SK-N-DZ (cell line): ENCODE results near the gene SAMD13. TPM values are rescaled to one million over a fixed set of nuclear protein-coding genes. Genes with fewer than 3 reads are reported as not detected.

Experiments
- DNase-seq: peaks from one replicate; pipeline ENCODE4 v3.0.0-alpha.2; 2015; ENCODE audit warnings: low spot score
- polyA plus RNA-seq, 2 experiments: library from polyadenylated mRNA; depleted of rRNA; stranded (reverse); fragments of >200 nt; gene quantifications; 2 replicates each; pipeline ENCODE4 v1.2.3, GENCODE V29; 2014

SAMD13 gene, protein sequence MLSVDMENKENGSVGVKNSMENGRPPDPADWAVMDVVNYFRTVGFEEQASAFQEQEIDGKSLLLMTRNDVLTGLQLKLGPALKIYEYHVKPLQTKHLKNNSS
- 0.75 and 1.0 TPM in 2 replicates for polyA plus RNA-seq (2014; cell fraction: cytosol; rRNA removed)
- 0.51 and 1.7 TPM in 2 replicates for polyA plus RNA-seq (2014; cell fraction: nucleus; rRNA removed)

DNA sequence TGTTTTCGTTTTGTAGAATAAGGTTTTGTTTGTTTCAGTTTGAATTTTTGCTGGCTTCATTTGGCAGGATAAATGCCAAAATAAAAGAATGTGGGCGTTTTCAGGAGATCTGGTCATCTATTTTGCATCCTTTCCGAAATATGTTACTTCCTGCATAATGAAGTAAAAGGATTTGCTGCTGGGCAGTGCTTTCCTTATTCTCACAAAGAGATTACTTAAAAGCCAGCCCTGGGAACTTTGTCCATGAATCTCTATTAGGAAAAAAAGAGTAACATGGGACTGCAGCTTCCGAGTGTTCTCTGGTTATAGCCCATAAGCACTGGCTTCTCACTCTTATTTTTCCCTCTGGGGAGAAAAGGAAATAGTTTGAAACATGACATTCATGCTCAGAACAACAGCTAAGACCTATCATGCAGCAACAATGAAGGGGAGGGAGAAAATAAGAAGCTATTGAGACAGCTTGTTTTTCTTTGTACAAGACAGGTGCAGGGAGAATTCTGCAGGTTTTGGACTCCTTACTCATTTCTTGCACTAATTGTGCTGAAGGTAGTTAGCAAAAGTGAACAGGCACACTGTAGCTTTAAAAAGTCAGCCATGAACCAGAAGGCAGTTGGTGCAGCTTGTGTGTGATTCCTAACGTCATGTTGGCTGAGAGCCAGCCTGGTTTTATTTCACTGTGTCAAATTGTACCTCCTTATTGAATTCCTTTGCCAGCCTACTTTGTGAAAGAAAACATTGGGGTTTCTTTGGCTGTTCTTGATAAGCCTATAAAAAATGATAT is at the start of gene SAMD13:
Gene SAMD13, plus strand, starts transcription at position 705 of the 781 bp plus-strand sequence. CDS start 1,527 bp downstream, outside the sequence.
- no peak for DNase-seq

DNA sequence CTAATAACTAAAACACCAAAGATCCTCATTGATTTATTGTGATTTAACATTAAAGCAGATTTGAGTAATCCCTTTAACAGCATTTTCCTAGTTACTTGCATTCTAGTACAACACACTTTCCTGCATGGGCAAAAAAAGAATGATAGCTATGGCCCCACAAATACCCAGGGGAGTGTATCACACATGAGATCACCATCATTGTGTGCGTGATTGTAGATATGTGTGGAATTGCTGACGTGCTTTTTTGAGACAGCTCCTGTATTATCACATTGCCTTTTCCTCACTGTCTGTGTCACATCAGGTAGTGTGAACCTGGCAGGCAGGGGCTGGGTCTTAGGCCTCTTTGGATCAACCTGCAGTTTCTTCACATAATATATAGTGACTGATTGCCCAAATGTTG is 48.5 kb upstream of the SAMD13 start:
- DNase-seq: no peak

DNA sequence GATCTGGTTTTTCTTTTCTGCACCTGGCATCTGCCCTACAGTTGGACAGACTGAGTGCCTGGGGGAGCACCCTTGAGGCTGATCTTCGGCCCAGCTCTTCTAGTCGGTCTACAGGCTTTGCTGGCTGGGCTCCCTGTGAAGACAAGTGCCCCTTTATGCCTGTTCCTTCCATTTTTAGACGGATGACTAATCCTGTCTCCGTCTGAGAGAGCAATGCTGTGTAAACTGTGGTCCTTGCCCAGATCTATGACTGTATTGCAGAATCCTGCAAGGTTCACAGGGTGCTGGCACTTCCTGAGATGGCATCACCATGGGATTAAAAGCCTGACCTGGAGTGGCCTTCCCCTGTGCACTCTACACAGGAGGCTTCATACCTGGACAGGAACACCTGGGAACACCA is 47.6 kb upstream of the SAMD13 start:
- DNase-seq: no peak

DNA sequence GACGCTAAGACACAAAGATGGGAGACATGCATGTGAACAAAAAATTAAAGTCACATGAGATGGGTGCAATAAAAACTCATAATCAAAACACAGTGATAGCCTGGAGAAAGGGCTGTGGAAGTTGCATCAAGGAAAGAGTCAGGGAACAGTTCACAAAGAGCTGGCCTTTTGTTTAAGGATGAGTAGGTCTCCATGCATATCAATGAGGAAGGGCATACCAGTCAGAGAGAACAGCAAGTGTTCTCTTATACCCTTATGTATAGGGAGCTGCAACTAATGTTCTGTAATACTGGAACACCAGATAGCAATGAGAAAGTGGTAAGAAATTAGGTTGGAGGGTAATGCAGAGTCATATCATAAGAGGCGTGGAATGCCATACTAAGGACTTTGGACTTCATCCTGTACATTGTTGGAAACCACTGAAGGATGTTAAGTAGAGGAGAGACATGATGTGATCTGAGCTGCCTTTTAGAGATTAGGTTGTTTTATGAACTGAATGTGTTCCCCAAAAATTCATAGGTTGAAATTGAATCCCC is 46.7 kb upstream of the SAMD13 start:
- no peak for DNase-seq

DNA sequence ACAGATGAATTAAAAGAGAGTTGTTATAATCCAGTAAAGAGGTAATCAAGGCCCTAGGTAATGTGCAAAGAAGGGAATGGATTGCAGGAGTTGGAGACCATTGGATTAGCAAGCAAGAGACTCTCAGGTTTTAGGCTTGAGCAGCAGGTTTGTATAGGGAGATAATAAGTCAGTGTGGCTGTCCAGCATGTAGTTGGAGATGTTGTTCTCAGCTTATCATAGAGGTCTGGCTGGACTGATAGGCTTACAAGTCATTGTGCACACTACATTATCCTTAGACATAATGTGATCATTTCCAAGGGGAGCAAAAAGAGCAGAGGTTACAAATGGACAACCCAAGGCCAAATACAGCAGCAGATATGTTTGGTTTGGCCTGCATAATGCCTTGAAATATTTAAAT is 45.9 kb upstream of the SAMD13 start:
- DNase-seq: no peak

DNA sequence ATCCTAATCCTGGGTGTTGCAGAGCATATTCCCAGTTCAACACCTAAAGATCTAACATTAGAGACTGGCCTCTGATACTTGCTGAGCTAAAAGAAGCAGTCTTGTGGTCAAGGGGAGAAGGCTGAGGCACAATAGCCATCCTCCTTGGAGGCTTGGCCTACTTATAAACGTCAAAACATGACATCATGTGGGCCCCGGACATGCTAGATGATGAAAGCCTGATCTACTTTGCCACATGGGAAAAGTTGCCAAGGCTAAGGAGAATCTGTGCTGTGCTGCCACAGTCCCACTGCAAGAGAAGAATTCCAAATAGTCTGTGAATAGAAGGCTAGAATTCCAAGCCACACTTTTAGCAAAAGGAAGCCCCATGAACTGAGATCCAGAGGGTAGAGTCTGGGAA is 43.9 kb upstream of the SAMD13 start:
- DNase-seq: no peak

DNA sequence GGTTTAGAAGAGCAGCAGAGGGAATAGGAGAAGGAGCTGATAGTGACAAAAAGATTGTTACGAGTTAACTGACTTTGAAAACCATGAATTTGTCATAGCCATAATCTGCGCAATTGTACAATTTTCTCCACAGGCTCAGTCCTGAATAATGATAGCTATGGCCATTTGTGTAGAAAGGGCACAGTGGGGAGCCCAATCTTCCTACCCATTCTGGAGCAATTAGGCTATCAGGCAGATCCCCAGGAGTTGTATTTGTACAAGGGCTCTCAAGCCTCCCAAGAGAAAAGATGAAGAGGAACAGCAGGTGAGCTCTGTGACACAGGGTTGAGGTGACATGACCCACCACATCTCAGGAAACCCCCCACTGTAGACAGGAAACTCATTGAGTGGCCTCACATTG is 42.1 kb upstream of the SAMD13 start:
- no peak for DNase-seq

DNA sequence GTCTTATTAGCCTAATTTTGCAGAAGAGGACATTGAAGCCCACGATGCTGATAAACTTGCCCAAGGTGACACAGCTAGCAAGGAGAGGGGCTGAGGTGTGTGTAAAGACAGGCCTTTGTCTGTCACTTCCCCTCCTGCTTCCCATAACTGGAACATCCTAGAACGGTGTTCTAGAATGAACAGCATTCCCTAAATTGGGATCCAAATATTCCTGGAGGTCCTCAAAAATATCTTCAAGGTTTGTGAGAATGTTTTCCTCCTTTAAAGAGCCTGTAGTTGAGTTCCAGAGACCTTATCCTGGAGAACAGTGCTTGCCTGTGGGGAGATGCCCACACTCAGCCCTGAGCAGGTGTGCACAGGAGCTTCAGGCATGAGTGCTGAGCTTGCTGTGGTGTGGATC is 41.5 kb upstream of the SAMD13 start:
- DNase-seq: no peak

DNA sequence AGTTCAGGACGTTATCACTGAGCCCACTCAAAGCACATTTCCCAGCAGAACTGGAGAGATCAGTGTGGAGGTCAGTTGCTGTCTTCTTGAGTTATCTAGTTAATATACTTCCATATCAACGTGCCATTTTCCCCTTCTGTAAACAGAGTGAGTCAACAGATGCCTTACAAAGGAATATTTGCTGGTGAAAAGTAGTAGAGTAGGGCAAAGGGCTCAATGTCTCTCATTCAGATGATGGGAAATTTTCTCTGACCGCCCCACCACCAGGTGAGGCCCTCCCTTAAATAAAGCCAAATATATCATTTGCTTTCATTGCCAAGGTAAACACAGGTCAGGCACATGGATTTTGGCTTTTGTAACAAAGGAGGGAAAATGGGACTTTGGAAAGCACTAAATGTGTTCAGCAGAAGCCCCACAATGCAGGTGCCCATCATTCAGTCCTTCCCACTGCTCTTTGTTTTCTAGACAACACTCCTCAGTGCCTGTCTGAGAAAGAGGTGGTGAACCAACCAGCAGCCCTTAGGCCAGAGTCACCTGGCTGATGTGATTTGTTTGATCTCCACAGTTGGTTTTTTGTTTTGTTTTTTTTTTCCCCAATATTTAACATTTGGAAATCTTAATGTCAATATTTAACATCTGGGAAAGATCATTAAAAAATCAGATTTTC is 40.5 kb upstream of the SAMD13 start:
- DNase-seq: no peak

DNA sequence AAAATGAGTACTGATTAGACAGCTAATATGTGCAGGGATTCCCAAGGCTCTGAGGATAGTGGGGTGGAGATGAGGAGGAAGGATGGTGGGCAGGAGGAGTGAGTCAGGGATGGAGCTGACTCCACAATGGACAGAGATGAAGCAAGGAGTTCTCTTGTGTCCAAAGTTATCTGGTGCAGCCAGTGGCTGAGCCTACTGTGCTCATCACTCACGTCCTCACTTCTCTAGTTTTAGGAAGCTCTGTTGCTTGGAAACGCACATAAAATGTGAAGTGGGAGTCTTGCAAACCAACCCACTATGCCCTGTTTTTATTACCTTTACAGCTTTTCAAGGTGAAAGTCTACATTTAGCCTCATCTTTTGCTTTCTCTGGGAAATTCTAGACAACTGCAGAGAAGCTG is 36.5 kb upstream of the SAMD13 start:
- DNase-seq: no peak

DNA sequence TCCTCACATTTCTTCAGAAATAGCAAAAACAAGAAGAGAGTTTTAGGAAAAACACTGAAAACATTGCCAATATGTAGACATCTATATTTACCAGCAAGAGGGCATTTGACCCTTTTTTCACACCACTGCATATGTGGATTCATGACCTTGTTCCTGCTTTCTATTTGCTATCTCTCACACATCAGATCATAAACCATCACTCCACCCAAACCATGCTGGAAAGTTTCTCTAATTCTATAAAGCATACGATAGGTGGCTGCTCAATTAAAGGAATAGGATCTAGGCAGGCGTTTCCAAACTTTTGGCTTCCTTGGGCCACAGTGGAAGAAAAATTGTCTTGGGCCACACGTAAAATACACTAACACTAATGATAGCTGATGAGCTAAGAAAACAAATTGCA is 35.6 kb upstream of the SAMD13 start:
- DNase-seq: no peak

DNA sequence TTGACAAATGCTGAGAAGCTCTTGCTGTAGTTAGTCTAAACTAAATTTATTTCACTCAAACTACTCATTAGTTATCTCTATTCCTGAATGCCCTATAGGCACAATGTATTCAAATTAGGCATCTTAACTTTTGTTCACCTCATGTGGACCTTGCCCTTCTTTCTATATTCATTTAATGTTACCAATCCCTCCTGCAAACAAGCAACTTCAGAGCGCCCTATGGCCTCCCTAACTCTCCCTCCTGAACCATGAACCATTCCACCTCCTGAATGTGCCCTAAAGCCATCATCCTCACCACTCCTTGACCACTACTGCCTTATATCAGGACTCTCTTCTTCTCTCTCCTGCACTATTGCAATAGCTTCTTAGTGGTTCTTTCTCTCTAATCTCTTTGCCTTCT is 34.8 kb upstream of the SAMD13 start:
- no peak for DNase-seq

DNA sequence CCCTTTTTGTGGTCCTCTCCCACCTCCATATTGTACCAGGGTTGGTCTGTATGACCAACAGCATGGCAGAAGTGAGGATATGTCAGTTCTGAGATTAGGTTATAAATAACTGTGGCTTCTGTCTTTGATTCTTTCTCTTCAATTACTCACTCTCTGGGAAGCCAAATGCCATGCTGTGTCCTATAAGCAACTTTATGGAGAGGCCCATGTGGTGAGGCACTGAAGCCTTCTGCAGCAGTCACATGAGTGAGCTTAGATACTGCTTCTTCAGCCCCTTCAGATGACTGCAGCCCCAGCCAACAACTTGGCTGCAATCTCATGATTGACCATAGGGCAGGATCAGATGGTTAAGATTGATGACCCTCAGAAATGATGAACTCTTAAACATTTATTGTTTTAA is 34.0 kb upstream of the SAMD13 start:
- no peak for DNase-seq

DNA sequence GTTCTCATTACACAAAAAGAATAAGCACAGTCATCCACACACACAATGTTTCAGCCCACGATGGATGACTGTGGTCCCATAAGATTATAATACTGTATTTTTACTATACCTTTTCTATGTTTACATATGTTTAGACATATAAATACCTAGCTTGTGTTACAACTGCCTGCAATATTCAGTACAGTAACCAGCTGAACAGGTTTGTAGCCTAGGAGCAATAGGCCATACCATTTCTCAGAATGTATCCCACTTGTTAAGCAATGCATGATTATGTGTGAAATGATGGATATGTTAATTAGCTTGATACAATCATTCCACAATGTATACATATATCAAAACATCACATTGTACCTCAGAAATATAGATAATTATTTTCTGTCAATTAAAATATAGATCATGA is 33.2 kb upstream of the SAMD13 start:
- DNase-seq: no peak

DNA sequence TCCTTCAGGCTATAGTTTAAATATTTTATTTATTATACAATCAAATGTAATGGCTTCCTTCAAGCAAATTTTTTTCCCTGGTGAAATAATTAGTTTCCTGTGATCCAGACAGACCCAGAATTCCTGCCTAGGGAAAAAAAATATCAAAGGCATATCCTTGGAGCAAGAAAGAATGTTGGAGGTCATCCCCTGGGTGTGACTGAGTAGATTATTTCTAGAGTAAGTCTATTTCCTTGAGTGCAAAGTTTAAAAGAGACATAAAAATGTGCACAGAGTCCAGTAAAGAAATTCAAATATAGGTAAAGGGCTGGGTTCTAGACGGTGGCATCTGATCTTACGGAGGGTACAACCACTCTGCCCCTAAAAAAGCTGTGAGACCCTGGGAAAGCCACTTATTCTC is 32.2 kb upstream of the SAMD13 start:
- no peak for DNase-seq

DNA sequence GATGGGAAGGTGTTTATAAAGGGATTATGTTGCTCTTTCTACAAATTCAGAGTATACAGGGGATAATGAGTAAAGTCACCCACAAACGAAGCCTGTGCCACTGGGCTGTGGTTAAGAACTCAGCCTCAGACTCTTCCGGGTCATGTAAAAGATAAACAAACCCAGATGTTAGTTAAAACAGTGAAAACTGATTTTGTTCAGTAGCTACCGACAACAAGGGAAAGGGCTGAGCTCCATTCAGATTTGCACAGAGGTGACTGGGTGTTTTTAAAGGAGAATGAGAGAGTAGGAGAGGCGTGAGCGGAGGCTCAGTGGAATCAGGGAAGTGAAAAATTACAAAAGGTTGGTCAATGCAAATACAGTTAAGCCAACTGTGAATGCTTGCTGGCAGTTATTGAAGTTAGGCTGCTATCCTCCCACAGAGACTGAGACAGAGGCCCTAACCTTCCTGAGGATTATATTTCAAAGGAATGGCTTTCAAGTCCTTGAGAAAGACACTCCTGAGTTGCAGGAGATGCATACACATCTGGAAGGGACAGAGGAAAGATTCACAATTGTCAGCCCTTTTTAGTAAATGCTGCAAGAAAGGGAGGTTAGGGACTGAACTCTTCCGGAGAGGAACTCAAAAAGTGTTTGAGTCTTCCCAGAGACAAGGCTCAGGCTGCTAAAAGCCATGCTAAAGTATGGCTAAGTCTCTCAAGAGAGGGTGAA is 29.9 kb upstream of the SAMD13 start:
- no peak for DNase-seq

DNA sequence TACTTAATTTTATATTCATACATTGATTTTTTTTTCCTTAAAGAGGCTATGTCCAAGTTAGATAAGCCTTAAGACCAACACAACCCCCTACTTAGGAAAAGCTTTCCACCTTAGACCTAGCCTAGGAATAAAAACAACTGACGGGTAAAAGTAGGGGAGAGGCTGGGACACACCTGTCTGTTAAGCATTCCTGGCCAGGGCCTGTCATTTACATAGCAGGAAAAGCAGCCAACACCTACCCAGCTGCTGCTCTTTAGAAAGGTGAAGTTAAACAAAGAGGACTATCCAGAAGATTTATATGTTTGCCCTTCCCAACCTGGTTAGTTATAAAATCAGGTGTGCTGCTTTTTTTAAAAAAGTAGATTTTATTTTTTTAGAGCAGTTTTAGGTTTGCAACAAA is 29.1 kb upstream of the SAMD13 start:
- DNase-seq: no peak

DNA sequence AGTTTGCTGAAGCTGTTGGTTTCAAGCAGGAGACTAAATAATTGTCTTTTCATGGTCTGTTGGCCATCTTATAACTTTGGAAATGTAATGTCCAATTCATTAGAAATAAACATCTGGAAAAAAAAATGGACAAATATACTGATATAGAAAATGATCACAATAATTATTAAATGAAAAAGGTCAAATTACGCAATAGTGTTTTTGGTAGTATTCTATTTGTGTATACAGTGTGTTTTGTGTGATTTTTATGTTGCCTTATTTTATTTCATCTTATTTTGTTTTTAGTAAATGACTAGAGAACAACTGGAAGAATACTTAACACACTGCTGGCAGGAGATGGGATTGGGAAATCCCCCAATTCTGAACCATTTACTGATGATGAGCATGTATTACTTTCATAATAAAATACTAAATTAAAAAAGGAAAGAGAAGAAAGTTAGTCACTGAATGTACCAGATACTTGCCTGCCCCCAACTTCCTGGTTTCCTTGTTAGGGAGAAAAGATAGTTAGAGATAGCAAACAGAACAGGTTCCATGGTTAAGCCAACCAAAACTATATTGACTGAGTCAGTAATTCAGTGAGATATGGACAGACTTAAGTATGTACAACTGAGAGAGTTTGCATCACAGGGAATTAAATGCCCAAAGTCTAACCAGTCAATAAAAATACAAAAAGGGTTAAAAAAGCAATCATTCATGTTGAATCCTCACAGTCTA is 24.0 kb upstream of the SAMD13 start:
- DNase-seq: no peak

DNA sequence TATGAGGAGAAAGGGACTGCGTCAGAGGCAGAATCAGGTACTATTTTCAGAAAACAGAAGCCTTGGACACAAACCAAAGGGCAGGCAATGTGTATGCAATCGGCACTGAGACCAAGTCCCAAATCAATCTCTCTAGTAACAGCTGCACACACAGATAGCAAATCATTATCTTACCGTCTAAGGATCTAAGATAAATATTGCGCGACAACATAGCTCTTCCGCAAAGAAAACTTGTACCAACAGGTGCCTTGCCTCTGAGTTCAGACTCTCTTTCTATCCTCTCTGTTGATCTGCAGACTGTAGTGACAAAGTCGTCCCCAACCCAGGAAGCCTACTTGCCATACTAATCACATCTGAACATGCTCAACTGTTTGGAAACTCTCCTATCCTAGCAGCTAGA is 22.6 kb upstream of the SAMD13 start:
- DNase-seq: no peak

DNA sequence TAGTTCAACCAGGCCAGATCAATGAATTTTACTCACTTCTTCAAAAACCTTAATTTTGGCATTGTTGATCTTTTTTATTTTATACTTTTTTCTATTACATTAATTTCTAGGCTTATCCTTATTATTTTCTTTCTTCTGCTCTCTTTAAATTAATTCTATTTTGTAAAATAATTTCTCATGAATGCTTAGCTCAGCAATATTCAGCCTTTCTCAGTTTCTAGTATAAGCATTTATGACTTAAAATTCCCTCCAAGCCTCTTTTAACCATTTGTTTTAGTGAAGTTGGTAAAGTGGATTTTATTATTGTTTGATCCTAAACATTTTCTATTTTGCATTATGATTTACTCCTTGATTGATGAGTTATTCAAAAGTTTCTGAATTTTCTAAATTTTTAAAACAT is 20.6 kb upstream of the SAMD13 start:
- no peak for DNase-seq

DNA sequence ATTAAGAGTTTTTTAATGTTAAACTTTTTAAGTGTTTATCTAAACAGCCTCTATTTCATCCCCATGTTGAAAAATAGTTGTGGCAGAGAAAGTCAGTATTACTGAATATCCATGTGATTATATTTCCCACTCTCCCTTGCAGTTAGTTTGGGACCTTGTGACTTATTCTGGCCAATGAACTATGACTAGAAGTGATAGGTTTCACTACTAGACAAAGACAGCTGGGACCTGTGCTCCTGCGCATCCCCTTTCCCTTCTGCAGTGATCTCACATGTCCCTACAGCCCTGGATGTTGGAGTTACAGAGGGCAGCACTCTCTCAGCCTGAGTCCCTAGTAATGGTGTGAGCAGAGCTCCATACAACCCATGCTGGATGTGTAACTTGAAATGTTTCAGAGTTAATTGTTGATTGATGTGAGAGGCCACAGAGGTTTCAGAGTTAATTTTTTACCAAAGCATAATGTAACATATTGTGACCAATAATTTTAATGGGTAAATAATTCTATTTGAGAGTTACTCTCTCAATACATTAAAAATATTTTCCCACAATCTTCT is 18.7 kb upstream of the SAMD13 start:
- DNase-seq: no peak
